Transverse colon (tissue), 4 donors: ENCODE results near the gene LRPPRC.

ENCODE experiments used
- POLR2A ChIP-seq: fragments of 450-650 bp; IDR thresholded peaks from one replicate; pipeline ENCODE4 v1.6.1; 2016; ENCODE audit warnings: antibody characterized with exemption, mild to moderate bottlenecking, moderate library complexity
- POLR2AphosphoS5 ChIP-seq, 3 donors: sonication (generic); formaldehyde crosslinking; IDR thresholded peaks; one replicate each; pipeline ENCODE4 v1.6.1; 2016; ENCODE audit warnings: antibody characterized with exemption in 3 of 3
- TF ChIP-seq, protein P1 (sequence below), 5 experiments: fragments of 200-600 bp in 3 of 5; fragments of 450-650 bp in 2 of 5; sonication (generic) in 3 of 5; IDR thresholded peaks; 1 replicate in 2 of 5; 2 replicates in 3 of 5; pipeline ENCODE4 v1.5.1; 2016 to 2017; ENCODE audit warnings: antibody characterized with exemption in 5 of 5, inconsistent platforms in 3 of 5, mild to moderate bottlenecking in 2 of 5, moderate library complexity in 1 of 5

DNA sequence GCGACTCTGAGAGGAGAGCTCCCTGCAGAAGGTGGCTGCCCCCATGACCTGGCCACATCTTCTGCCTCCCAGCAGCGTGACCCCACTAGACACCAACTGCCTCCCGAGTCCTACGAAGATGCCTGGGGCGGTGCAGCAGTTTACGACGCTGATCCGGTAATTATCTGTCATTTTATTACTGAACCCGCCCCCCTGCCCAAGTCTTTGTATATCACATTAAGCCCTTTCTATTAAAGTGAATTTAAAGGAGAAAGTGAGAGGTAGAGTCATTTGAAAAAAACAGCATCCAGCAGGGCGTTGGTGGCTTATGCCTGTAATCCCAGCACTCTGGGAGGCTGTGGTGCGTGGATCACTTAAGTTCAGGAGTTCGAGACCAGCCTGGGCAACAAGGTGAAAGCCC is 123.6 kb downstream of the LRPPRC start:
- TF ChIP-seq, protein P1, sequence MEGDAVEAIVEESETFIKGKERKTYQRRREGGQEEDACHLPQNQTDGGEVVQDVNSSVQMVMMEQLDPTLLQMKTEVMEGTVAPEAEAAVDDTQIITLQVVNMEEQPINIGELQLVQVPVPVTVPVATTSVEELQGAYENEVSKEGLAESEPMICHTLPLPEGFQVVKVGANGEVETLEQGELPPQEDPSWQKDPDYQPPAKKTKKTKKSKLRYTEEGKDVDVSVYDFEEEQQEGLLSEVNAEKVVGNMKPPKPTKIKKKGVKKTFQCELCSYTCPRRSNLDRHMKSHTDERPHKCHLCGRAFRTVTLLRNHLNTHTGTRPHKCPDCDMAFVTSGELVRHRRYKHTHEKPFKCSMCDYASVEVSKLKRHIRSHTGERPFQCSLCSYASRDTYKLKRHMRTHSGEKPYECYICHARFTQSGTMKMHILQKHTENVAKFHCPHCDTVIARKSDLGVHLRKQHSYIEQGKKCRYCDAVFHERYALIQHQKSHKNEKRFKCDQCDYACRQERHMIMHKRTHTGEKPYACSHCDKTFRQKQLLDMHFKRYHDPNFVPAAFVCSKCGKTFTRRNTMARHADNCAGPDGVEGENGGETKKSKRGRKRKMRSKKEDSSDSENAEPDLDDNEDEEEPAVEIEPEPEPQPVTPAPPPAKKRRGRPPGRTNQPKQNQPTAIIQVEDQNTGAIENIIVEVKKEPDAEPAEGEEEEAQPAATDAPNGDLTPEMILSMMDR (IDR thresholded peaks at IDR 0.05), result no peak
- TF ChIP-seq POLR2AphosphoS5 (IDR thresholded peaks at IDR 0.05) (no peak), POLR2A (no peak)
